ENCODE data around the gene RPL29.

Gene RPL29

GRCh38 chr3:51957520-51958205, 38.0 kb downstream of the RPL29 start:
- Histone ChIP-seq H3K9me3 (ENCODE audit: control insufficient read depth, low read length) (no peaks in the 10 kb centered on the region), H3K36me3 (ENCODE audit: control insufficient read depth, insufficient read depth, low read length) (peaks cover 23% of the 10 kb centered on the region), H3K27ac (ENCODE audit: insufficient read depth, low read depth, low read length, poor library complexity, severe bottlenecking) (no peak overlapping the region), H3K27me3 (ENCODE audit: control insufficient read depth, insufficient read depth, low read length, poor library complexity, severe bottlenecking) (peaks cover 43% of the 10 kb centered on the region), H3K4me3 (ENCODE audit: insufficient read depth, low read depth, low read length) (no peak overlapping the region), H3K4me1 (ENCODE audit: control insufficient read depth, insufficient read depth, low read length) (peaks cover 9% of the 10 kb centered on the region)
- 92% methylated on average over 15 of the region's 15 CpGs for WGBS, 2 experiments

GRCh38 chr3:51955893-51956770, 39.6 kb downstream of the RPL29 start:
- Histone ChIP-seq H3K4me3 (ENCODE audit: insufficient read depth, low read depth, low read length) (peak overlapping the region; percentile 42), H3K27ac (ENCODE audit: insufficient read depth, low read depth, low read length, poor library complexity, severe bottlenecking) (no peak overlapping the region), H3K4me1 (ENCODE audit: control insufficient read depth, insufficient read depth, low read length) (peaks cover 6% of the 10 kb centered on the region), H3K9me3 (ENCODE audit: control insufficient read depth, low read length) (no peaks in the 10 kb centered on the region), H3K36me3 (ENCODE audit: control insufficient read depth, insufficient read depth, low read length) (peaks cover 23% of the 10 kb centered on the region), H3K27me3 (ENCODE audit: control insufficient read depth, insufficient read depth, low read length, poor library complexity, severe bottlenecking) (peaks cover 54% of the 10 kb centered on the region)
- 3% methylated on average over 97 of the region's 97 CpGs for WGBS, 2 experiments

DNA sequence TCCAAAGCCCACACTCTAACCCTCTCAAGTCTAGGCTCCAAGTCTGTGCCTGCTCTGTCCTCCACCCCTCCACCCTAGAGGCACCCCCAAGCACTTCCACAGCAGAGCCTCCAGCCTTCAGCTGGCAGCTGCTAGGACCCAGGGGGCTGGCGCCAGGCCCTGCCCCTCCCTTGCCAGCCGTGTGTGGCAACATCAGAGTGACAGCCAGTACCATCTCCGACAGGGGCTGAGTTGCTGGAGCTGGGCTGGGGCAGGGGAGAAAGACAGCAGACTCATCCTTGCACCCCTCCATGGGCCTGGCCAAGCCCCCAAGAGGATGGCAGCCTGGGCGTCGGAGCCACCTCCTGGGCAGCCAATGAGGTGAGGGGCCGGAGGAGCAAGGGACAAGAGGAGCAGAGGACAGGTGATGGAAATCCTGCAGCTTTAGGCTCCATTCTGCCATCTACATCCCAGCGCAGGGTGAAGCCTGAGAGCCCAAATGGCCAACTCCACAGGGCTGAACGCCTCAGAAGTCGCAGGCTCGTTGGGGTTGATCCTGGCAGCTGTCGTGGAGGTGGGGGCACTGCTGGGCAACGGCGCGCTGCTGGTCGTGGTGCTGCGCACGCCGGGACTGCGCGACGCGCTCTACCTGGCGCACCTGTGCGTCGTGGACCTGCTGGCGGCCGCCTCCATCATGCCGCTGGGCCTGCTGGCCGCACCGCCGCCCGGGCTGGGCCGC, 40.4 kb downstream of the RPL29 start, which contains the start of gene GPR62:
Gene GPR62, plus strand, starts transcription at position 207 of the 718 bp plus-strand sequence. Its CDS starts 272 bp downstream, at position 479.
- 22 to 24% methylated on average over 33 of the region's 33 CpGs for WGBS, 2 experiments
- peaks cover 6% of the 10 kb centered on the region for H3K4me1 ChIP-seq (ENCODE audit: control insufficient read depth, insufficient read depth, low read length)
- H3K27ac ChIP-seq (ENCODE audit: insufficient read depth, low read depth, low read length, poor library complexity, severe bottlenecking) = no peak within 1 kb of the TSS
- H3K9me3 ChIP-seq (ENCODE audit: control insufficient read depth, low read length) = no peaks in the 10 kb centered on the region
- peaks cover 62% of the 10 kb centered on the region for H3K27me3 ChIP-seq (ENCODE audit: control insufficient read depth, insufficient read depth, low read length, poor library complexity, severe bottlenecking)
- H3K36me3 ChIP-seq (ENCODE audit: control insufficient read depth, insufficient read depth, low read length) = peaks cover 21% of the 10 kb centered on the region
- H3K4me3 ChIP-seq (ENCODE audit: insufficient read depth, low read depth, low read length) = peak within 1 kb of the TSS; percentile 42

DNA sequence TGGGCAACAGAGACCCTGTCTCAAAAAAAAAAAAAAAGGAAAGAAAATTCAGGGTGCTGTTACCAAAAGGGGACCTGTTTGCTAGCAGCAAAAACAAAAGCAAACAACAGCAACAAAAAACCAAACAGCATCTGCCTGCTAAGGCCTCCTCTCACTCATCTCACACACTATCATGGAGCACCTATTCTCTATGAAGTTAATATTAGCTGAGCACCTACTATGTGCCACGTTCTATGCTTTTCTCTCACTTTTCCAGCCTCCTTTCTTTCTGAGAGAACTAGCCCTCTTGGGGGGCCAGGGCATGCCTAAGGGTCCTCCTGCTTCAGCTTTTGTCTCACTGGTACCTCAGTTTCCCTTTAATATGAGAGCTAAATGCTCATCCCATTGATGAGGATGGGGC, 41.0 kb downstream of the RPL29 start:
- peaks cover 15% of the 10 kb centered on the region for H3K36me3 ChIP-seq (ENCODE audit: control insufficient read depth, insufficient read depth, low read length)
- WGBS, 2 experiments = 85 to 87% methylated on average over 1 of the region's 1 CpG
- H3K4me1 ChIP-seq (ENCODE audit: control insufficient read depth, insufficient read depth, low read length) = peaks cover 6% of the 10 kb centered on the region
- H3K27me3 ChIP-seq (ENCODE audit: control insufficient read depth, insufficient read depth, low read length, poor library complexity, severe bottlenecking) = peaks cover 68% of the 10 kb centered on the region
- no peak overlapping the region for H3K4me3 ChIP-seq (ENCODE audit: insufficient read depth, low read depth, low read length)
- H3K9me3 ChIP-seq (ENCODE audit: control insufficient read depth, low read length) = no peaks in the 10 kb centered on the region
- H3K27ac ChIP-seq (ENCODE audit: insufficient read depth, low read depth, low read length, poor library complexity, severe bottlenecking) = no peak overlapping the region

DNA sequence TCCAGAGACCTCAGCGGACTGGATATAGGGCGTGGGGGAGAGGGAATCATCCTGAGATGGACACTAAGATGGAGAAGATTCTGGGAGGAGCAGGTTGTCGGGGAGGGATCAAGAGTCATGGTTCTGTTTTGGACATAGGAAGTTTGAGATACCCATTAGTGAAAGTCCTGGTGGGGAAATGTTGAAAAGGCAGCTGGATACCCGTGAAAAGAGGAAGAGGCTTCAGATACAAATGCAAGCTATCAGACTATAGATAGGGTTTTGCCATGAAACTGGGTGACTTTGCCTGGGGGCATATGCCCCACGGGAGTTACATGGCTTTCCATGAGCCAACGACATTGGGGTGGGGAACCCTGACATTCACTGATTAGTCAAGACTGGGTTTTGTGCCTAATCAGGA, 41.6 kb downstream of the RPL29 start:
- peaks cover 69% of the 10 kb centered on the region for H3K27me3 ChIP-seq (ENCODE audit: control insufficient read depth, insufficient read depth, low read length, poor library complexity, severe bottlenecking)
- no peaks in the 10 kb centered on the region for H3K9me3 ChIP-seq (ENCODE audit: control insufficient read depth, low read length)
- H3K36me3 ChIP-seq (ENCODE audit: control insufficient read depth, insufficient read depth, low read length) = peaks cover 12% of the 10 kb centered on the region
- no peak overlapping the region for H3K27ac ChIP-seq (ENCODE audit: insufficient read depth, low read depth, low read length, poor library complexity, severe bottlenecking)
- no peak overlapping the region for H3K4me3 ChIP-seq (ENCODE audit: insufficient read depth, low read depth, low read length)
- 86 to 88% methylated on average over 6 of the region's 6 CpGs for WGBS, 2 experiments
- H3K4me1 ChIP-seq (ENCODE audit: control insufficient read depth, insufficient read depth, low read length) = peaks cover 6% of the 10 kb centered on the region

DNA sequence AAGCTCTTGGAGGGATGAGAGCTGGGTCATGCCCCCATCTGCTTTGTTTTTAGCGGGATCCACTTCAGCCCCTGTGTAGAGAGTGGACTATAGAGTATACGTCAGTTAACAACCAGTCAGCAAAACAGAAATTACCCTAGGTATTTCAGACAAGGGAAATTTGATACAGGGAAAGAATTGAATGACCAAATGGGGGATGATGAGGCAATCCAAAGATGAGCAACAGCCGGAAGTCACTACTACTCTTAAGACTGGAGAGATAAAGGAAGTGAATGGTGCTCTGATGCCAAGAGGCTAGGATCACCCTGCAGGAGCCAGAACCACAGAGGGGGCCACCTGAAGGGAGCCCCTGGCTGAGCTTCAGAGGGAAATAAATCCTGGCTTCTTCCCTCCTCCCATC, 42.2 kb downstream of the RPL29 start:
- peaks cover 69% of the 10 kb centered on the region for H3K27me3 ChIP-seq (ENCODE audit: control insufficient read depth, insufficient read depth, low read length, poor library complexity, severe bottlenecking)
- peaks cover 7% of the 10 kb centered on the region for H3K36me3 ChIP-seq (ENCODE audit: control insufficient read depth, insufficient read depth, low read length)
- peaks cover 6% of the 10 kb centered on the region for H3K4me1 ChIP-seq (ENCODE audit: control insufficient read depth, insufficient read depth, low read length)
- no peaks in the 10 kb centered on the region for H3K9me3 ChIP-seq (ENCODE audit: control insufficient read depth, low read length)
- no peak overlapping the region for H3K4me3 ChIP-seq (ENCODE audit: insufficient read depth, low read depth, low read length)
- H3K27ac ChIP-seq (ENCODE audit: insufficient read depth, low read depth, low read length, poor library complexity, severe bottlenecking) = no peak overlapping the region
- 90 to 91% methylated on average over 3 of the region's 3 CpGs for WGBS, 2 experiments

DNA sequence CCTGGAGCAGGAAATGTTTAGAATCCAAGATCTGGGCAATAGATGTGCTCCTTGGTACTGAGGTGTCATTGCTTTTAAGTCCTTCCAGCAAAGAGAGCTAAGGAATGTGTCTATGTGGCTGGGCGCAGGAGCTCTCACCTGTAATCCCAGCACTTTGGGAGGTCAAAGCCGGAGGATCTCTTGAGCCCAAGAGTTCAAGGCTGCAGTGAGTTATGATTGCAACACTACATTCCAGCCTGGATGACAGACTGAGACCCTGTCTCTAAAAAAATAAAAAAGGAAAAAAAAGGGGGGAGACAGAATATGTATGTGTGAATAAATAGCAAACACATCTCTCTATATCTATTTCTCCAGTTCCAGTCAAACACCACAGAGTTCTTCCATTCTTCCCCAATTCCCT, 44.8 kb downstream of the RPL29 start:
- Histone ChIP-seq H3K4me1 (ENCODE audit: control insufficient read depth, insufficient read depth, low read length) (peaks cover 6% of the 10 kb centered on the region), H3K9me3 (ENCODE audit: control insufficient read depth, low read length) (no peaks in the 10 kb centered on the region), H3K27me3 (ENCODE audit: control insufficient read depth, insufficient read depth, low read length, poor library complexity, severe bottlenecking) (peaks cover 56% of the 10 kb centered on the region), H3K27ac (ENCODE audit: insufficient read depth, low read depth, low read length, poor library complexity, severe bottlenecking) (no peak overlapping the region), H3K4me3 (ENCODE audit: insufficient read depth, low read depth, low read length) (no peak overlapping the region), H3K36me3 (ENCODE audit: control insufficient read depth, insufficient read depth, low read length) (no peaks in the 10 kb centered on the region)
- 95 to 98% methylated on average over 2 of the region's 2 CpGs for WGBS, 2 experiments

- no peak overlapping the region for H3K4me3 ChIP-seq (ENCODE audit: insufficient read depth, low read depth, low read length)
- H3K9me3 ChIP-seq (ENCODE audit: control insufficient read depth, low read length) = no peaks in the 10 kb centered on the region
- WGBS, 2 experiments = 91 to 93% methylated on average over 5 of the region's 5 CpGs
- H3K27me3 ChIP-seq (ENCODE audit: control insufficient read depth, insufficient read depth, low read length, poor library complexity, severe bottlenecking) = peaks cover 39% of the 10 kb centered on the region
- no peaks in the 10 kb centered on the region for H3K36me3 ChIP-seq (ENCODE audit: control insufficient read depth, insufficient read depth, low read length)
- H3K4me1 ChIP-seq (ENCODE audit: control insufficient read depth, insufficient read depth, low read length) = peaks cover 3% of the 10 kb centered on the region
- no peak overlapping the region for H3K27ac ChIP-seq (ENCODE audit: insufficient read depth, low read depth, low read length, poor library complexity, severe bottlenecking)
These were observed 46.6 kb downstream of the RPL29 start for GRCh38 chr3:51949121-51949520.

GRCh38 chr3:51948016-51948580, 47.6 kb downstream of the RPL29 start:
- 88 to 89% methylated on average over 10 of the region's 10 CpGs for WGBS, 2 experiments
- Histone ChIP-seq H3K27me3 (ENCODE audit: control insufficient read depth, insufficient read depth, low read length, poor library complexity, severe bottlenecking) (peaks cover 28% of the 10 kb centered on the region), H3K27ac (ENCODE audit: insufficient read depth, low read depth, low read length, poor library complexity, severe bottlenecking) (no peak overlapping the region), H3K9me3 (ENCODE audit: control insufficient read depth, low read length) (no peaks in the 10 kb centered on the region), H3K4me3 (ENCODE audit: insufficient read depth, low read depth, low read length) (no peak overlapping the region), H3K4me1 (ENCODE audit: control insufficient read depth, insufficient read depth, low read length) (peaks cover under 1% of the 10 kb centered on the region), H3K36me3 (ENCODE audit: control insufficient read depth, insufficient read depth, low read length) (no peaks in the 10 kb centered on the region)
